HepG2 (cell line): ENCODE data around the gene TRPC4AP. TPM values are rescaled to one million over a fixed set of nuclear protein-coding genes. Genes with fewer than 3 reads are reported as not detected.
A peak's percentile ranks its signal among the peaks of the same experiment; 100 is the strongest.

Source experiments
- ETV5 ChIP-seq: IDR thresholded peaks from 2 replicates; pipeline ENCODE4 v1.6.1; 2018; ENCODE audit warnings: missing biosample characterization, missing genetic modification reagents, inconsistent platforms, borderline replicate concordance
- MAFG ChIP-seq: sonication (generic); formaldehyde crosslinking; IDR thresholded peaks from 2 replicates; pipeline ENCODE4 v1.5.1; 2020; ENCODE audit warnings: mild to moderate bottlenecking, missing genetic modification reagents
- MBD4 ChIP-seq: IDR thresholded peaks from 2 replicates; pipeline ENCODE4 v1.6.1; 2012; ENCODE audit warnings: low read length, inconsistent platforms, borderline replicate concordance
- RBM22 ChIP-seq: fragments of 200-400 bp; formaldehyde crosslinking; optimal IDR thresholded peaks from 2 replicates; pipeline ENCODE3; 2017; ENCODE audit warnings: mild to moderate bottlenecking, low read length, moderate library complexity
- SIN3A ChIP-seq: IDR thresholded peaks from 2 replicates; pipeline ENCODE4 v1.6.1; 2011; ENCODE audit warnings: low read depth, mild to moderate bottlenecking, control low read depth, low read length, borderline replicate concordance
- ZNF775 ChIP-seq: sonication (generic); formaldehyde crosslinking; IDR thresholded peaks from 2 replicates; pipeline ENCODE4 v1.4.0; 2020; ENCODE audit warnings: missing genetic modification reagents, mild to moderate bottlenecking, moderate library complexity, borderline replicate concordance
- ZSCAN31 ChIP-seq: sonication (generic); formaldehyde crosslinking; IDR thresholded peaks from 2 replicates; pipeline ENCODE4 v1.5.0; 2020; ENCODE audit warnings: low read depth, mild to moderate bottlenecking, missing genetic modification reagents
- polyA plus RNA-seq, 8 experiments: library from polyadenylated mRNA; depleted of rRNA in 3 of 8; stranded (reverse) in 7 of 8; unstranded in 1 of 8; fragments of >200 nt; fragmentation: Illumina TruSeq in 4 of 8; extraction: Trizol in 4 of 8; gene quantifications; 2 replicates each; pipeline versions ENCODE4 v1.2.1 to v1.2.3, GENCODE V29; 2011 to 2016; ENCODE audit warnings: low read depth in 4 of 8, missing spikeins in 1 of 8, mixed read lengths in 1 of 8; ENCODE audit not compliant: insufficient read depth in 1 of 8
- total RNA-seq, 5 experiments: library from RNA; depleted of rRNA; stranded (reverse); fragments of >200 nt; fragmentation: Illumina TruSeq; extraction: Trizol; gene quantifications; 2 replicates each; pipeline ENCODE4 v1.2.3, GENCODE V29; 2016; ENCODE audit warnings: low read depth in 1 of 5
- TF ChIP-seq, protein P1 (sequence below): sonication (generic); formaldehyde crosslinking; conservative IDR thresholded peaks from 2 replicates; pipeline ENCODE4 v1.8.0; 2022; ENCODE audit warnings: mild to moderate bottlenecking, moderate library complexity, missing genetic modification reagents
- TF ChIP-seq, protein P2 (sequence below): sonication (generic); formaldehyde crosslinking; IDR thresholded peaks from 2 replicates; pipeline ENCODE4 v1.5.1; 2020; ENCODE audit warnings: missing genetic modification reagents, mild to moderate bottlenecking, borderline replicate concordance
- TF ChIP-seq, protein P3 (sequence below): sonication (generic); formaldehyde crosslinking; IDR thresholded peaks from 2 replicates; pipeline ENCODE4 v1.9.0; 2021; ENCODE audit warnings: missing genetic modification reagents, borderline replicate concordance
- TF ChIP-seq, protein P4 (sequence below): sonication (generic); formaldehyde crosslinking; IDR thresholded peaks from 2 replicates; pipeline ENCODE4 v1.4.0; 2020; ENCODE audit warnings: missing genetic modification reagents, low read depth, mild to moderate bottlenecking, borderline replicate concordance
- TF ChIP-seq, protein P5 (sequence below): sonication (generic); formaldehyde crosslinking; IDR thresholded peaks from 2 replicates; pipeline ENCODE4 v1.4.0; 2020; ENCODE audit warnings: mild to moderate bottlenecking, missing genetic modification reagents

TRPC4AP gene
- total and polyA plus RNA-seq, 2 of the 13 experiments (the other 11 are each of a cell fraction or from before 2014, with no cell fraction given), result 136 to 137 TPM

DNA sequence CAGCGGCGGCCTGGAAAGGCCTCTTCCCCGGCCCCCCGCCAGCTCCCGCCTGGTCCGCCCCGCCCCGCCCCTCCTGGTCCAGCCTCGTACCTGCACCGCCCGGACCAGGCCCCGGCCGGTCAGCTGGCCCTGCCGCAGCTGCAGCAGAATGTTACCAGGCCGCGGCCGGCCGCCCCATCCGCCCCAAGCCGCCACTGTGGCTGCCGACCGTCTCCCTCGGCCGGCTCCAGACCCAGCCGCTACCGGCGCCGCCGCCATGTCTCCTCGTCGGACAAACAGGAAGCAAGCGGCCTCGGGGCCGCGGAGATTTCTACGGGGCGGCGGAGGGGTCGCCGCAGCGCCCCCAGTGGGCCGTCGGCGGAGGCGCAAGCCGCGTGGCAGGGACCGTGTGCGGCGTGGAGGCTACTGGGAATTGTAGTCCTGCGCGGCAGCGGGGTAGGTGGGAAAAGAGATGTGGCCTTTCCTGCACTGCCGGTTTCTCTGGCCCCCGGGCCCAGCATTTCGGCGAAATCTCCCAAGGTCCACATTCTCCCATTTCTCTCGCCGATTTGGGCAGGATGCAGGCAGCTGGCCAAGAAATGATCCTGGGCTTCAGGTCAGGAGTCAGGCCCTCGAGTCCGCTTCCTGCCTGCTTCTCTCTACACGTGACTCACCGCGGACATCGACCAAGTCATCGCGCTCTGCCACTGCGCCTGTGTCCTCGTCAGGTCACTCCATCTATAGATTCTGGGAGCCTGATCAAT lies at the start of gene TRPC4AP (continued):
- TF ChIP-seq, protein P1, sequence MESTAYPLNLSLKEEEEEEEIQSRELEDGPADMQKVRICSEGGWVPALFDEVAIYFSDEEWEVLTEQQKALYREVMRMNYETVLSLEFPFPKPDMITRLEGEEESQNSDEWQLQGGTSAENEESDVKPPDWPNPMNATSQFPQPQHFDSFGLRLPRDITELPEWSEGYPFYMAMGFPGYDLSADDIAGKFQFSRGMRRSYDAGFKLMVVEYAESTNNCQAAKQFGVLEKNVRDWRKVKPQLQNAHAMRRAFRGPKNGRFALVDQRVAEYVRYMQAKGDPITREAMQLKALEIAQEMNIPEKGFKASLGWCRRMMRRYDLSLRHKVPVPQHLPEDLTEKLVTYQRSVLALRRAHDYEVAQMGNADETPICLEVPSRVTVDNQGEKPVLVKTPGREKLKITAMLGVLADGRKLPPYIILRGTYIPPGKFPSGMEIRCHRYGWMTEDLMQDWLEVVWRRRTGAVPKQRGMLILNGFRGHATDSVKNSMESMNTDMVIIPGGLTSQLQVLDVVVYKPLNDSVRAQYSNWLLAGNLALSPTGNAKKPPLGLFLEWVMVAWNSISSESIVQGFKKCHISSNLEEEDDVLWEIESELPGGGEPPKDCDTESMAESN (CRISPR knock-in tag), result peak; percentile 98
- TF ChIP-seq RBM22, result peak; percentile 55
- peak; percentile 55 for TF ChIP-seq MAFG (CRISPR knock-in tag)
- TF ChIP-seq, protein P2, sequence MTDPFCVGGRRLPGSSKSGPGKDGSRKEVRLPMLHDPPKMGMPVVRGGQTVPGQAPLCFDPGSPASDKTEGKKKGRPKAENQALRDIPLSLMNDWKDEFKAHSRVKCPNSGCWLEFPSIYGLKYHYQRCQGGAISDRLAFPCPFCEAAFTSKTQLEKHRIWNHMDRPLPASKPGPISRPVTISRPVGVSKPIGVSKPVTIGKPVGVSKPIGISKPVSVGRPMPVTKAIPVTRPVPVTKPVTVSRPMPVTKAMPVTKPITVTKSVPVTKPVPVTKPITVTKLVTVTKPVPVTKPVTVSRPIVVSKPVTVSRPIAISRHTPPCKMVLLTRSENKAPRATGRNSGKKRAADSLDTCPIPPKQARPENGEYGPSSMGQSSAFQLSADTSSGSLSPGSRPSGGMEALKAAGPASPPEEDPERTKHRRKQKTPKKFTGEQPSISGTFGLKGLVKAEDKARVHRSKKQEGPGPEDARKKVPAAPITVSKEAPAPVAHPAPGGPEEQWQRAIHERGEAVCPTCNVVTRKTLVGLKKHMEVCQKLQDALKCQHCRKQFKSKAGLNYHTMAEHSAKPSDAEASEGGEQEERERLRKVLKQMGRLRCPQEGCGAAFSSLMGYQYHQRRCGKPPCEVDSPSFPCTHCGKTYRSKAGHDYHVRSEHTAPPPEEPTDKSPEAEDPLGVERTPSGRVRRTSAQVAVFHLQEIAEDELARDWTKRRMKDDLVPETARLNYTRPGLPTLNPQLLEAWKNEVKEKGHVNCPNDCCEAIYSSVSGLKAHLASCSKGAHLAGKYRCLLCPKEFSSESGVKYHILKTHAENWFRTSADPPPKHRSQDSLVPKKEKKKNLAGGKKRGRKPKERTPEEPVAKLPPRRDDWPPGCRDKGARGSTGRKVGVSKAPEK (CRISPR knock-in tag), result peak; percentile 55; the same call in 1 of the 2 replicates
- TF ChIP-seq ETV5 (CRISPR knock-in tag), result peak; percentile 87
- TF ChIP-seq, protein P3, sequence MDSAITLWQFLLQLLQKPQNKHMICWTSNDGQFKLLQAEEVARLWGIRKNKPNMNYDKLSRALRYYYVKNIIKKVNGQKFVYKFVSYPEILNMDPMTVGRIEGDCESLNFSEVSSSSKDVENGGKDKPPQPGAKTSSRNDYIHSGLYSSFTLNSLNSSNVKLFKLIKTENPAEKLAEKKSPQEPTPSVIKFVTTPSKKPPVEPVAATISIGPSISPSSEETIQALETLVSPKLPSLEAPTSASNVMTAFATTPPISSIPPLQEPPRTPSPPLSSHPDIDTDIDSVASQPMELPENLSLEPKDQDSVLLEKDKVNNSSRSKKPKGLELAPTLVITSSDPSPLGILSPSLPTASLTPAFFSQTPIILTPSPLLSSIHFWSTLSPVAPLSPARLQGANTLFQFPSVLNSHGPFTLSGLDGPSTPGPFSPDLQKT (CRISPR knock-in tag), result no peak
- TF ChIP-seq ZNF775 (CRISPR knock-in tag), result peak; percentile 93; the same call in 1 of the 2 replicates
- TF ChIP-seq SIN3A, result peak; percentile 96
- TF ChIP-seq, protein P4, sequence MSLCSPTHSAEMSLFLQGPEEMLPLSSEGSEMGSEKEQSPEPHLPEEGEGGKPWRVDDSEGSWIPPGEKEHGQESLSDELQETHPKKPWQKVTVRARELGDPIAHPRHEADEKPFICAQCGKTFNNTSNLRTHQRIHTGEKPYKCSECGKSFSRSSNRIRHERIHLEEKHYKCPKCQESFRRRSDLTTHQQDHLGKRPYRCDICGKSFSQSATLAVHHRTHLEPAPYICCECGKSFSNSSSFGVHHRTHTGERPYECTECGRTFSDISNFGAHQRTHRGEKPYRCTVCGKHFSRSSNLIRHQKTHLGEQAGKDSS, result peak; percentile 68; the same call in 1 of the 2 replicates
- TF ChIP-seq, protein P5, sequence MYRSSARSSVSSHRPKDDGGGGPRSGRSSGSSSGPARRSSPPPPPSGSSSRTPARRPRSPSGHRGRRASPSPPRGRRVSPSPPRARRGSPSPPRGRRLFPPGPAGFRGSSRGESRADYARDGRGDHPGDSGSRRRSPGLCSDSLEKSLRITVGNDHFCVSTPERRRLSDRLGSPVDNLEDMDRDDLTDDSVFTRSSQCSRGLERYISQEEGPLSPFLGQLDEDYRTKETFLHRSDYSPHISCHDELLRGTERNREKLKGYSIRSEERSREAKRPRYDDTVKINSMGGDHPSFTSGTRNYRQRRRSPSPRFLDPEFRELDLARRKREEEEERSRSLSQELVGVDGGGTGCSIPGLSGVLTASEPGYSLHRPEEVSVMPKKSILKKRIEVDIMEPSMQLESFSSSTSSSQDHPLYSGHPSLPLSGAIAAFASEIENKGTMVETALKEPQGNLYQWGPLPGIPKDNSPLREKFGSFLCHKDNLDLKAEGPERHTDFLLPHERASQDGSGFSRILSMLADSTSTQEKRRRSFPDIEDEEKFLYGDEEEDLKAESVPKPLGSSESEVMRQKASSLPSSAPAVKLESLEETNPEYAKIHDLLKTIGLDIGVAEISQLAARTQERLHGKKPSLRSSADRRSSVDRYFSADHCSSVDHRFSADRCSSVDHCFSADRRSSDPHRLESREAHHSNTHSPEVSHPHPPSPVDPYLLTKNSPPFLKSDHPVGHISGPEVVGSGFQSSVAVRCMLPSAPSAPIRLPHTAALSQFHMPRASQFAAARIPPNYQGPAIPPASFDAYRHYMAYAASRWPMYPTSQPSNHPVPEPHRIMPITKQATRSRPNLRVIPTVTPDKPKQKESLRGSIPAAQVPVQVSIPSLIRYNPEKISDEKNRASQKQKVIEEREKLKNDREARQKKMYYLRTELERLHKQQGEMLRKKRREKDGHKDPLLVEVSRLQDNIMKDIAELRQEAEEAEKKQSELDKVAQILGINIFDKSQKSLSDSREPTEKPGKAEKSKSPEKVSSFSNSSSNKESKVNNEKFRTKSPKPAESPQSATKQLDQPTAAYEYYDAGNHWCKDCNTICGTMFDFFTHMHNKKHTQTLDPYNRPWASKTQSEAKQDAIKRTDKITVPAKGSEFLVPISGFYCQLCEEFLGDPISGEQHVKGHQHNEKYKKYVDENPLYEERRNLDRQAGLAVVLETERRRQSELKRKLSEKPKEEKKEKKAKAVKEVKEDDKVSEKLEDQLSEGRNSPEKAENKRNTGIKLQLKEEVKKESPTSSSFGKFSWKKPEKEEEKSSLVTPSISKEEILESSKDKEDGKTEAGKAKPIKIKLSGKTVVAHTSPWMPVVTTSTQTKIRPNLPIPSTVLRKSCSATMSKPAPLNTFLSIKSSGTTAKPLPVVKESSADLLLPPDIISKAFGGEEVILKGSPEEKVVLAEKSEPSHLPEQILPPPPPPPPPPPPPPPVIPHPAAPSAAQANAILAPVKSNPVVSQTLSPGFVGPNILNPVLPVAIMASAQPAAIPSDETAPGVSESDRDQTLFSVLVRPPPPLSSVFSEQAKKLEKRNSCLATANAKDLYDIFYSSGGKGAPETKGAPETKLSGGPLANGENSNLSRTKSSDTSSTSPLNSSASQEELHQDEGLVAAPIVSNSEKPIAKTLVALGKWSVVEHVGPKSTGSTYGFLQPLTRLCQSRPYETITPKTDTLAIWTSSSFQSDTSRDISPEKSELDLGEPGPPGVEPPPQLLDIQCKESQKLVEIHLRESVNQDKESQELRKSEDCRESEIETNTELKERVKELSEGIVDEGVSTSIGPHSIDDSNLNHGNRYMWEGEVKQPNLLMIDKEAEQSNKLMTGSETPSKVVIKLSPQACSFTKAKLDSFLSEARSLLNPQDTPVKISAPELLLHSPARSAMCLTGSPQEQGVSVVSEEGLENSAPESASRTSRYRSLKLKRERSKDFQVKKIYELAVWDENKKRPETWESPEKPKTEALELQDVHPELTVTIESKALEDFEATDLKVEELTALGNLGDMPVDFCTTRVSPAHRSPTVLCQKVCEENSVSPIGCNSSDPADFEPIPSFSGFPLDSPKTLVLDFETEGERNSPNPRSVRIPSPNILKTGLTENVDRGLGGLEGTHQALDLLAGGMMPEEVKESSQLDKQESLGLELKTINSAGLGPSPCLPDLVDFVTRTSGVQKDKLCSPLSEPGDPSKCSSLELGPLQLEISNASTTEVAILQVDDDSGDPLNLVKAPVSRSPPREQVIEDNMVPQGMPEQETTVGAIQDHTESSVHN (CRISPR knock-in tag), result no peak; the same call in 1 of the 2 replicates
- TF ChIP-seq ZSCAN31 (CRISPR knock-in tag), result peak; percentile 99
- no peak for TF ChIP-seq MBD4
